HG03469 (cell line): Measurements from ENCODE around the gene BASP1.
"Not testable (repeated sequence)": the region's sequence is repeated elsewhere in the genome, so short reads cannot be mapped to it uniquely, and the experiment has no call there.

Experiments used
- ATAC-seq: cut with Tn5 transposase; IDR thresholded peaks from one replicate; pipeline ENCODE4 v1.9.1; 2021; ENCODE audit warnings: mild to moderate bottlenecking, moderate library complexity, moderate number of reproducible peaks; ENCODE audit not compliant: unreplicated experiment

Gene BASP1

GRCh38 chr5:17311811-17312210, 94.4 kb downstream of the BASP1 start:
- not testable (repeated sequence) for ATAC-seq

GRCh38 chr5:17312358-17312757, 94.9 kb downstream of the BASP1 start:
- no peak for ATAC-seq

GRCh38 chr5:17314907-17315471, 97.6 kb downstream of the BASP1 start:
- ATAC-seq = no peak

GRCh38 chr5:17315710-17316221, 98.3 kb downstream of the BASP1 start:
- no peak for ATAC-seq

- ATAC-seq = peak; percentile 63
Measured at GRCh38 chr5:17316970-17317459, 99.6 kb downstream of the BASP1 start.

- peak; percentile 22 for ATAC-seq
Measured at GRCh38 chr5:17317473-17317872, 100.0 kb downstream of the BASP1 start.

- ATAC-seq = not testable (repeated sequence)
Measured at GRCh38 chr5:17319095-17319494, 101.7 kb downstream of the BASP1 start.

GRCh38 chr5:17325770-17326599, 108.6 kb downstream of the BASP1 start:
- no peak for ATAC-seq
